ENCODE results near the gene POLR2M.

GRCh38 chr15:57730876-57731275 is 24.4 kb downstream of the POLR2M start:
- TF ChIP-seq POLR2AphosphoS5 (IDR thresholded peaks at IDR 0.05; ENCODE audit: low read depth, low read length) (no peak), TAF1 (IDR thresholded peaks at IDR 0.05; ENCODE audit: low read depth, low read length) (no peak), POLR2A (IDR thresholded peaks at IDR 0.05; ENCODE audit: low read depth, low read length) (no peak), PAX5 (IDR thresholded peaks at IDR 0.05; ENCODE audit: insufficient read depth, low read length, severe bottlenecking) (no peak), POU2F2 (IDR thresholded peaks at IDR 0.05; ENCODE audit: low read depth, low read length) (no peak)

All from GM12891 (cell line).